NCI-H187 (cell line): Measurements from ENCODE around the gene GAS6.
"Not testable (repeated sequence)": the region's sequence is repeated elsewhere in the genome, so short reads cannot be mapped to it uniquely, and the experiment has no call there.

Source experiments
- DNase-seq, 2 experiments: peaks; one replicate each; lab custom pipeline; 2025; lab: John Stamatoyannopoulos, UW

GAS6 gene

GRCh38 chr13:113863524-113864272 is at the start of gene GAS6:
TSS of gene GAS6 (minus strand) at chr13:113864076. CDS start at chr13:113863920, 156 bp downstream.
- DNase-seq = no peak

GRCh38 chr13:113913408-113913807 is 49.5 kb upstream of the GAS6 start:
- not testable (repeated sequence) for DNase-seq

- DNase-seq = no peak
These were observed 48.7 kb upstream of the GAS6 start for GRCh38 chr13:113912596-113912995.

GRCh38 chr13:113907635-113908617 is 44.0 kb upstream of the GAS6 start:
- peak; percentile 84 to 91 for DNase-seq

- DNase-seq = no peak
These were observed 42.7 kb upstream of the GAS6 start for GRCh38 chr13:113906571-113906970.

GRCh38 chr13:113905942-113906341 is 42.1 kb upstream of the GAS6 start:
- DNase-seq = no peak

- no peak for DNase-seq
These were observed 41.1 kb upstream of the GAS6 start for GRCh38 chr13:113905018-113905417.

- no peak for DNase-seq
These were observed 40.5 kb upstream of the GAS6 start for GRCh38 chr13:113904411-113904810.

- DNase-seq = no peak
These were observed 40.0 kb upstream of the GAS6 start for GRCh38 chr13:113903912-113904311.

- DNase-seq = no peak
These were observed 39.3 kb upstream of the GAS6 start for GRCh38 chr13:113902986-113903775.

GRCh38 chr13:113902481-113902880 is 38.6 kb upstream of the GAS6 start:
- no peak for DNase-seq

- no peak for DNase-seq
These were observed 37.8 kb upstream of the GAS6 start for GRCh38 chr13:113901642-113902041.

- DNase-seq = no peak
These were observed 37.4 kb upstream of the GAS6 start for GRCh38 chr13:113901231-113901630.

GRCh38 chr13:113900646-113901045 is 36.8 kb upstream of the GAS6 start:
- DNase-seq = no peak

- no peak for DNase-seq
These were observed 34.5 kb upstream of the GAS6 start for GRCh38 chr13:113898391-113898790.

- no peak for DNase-seq
These were observed 34.1 kb upstream of the GAS6 start for GRCh38 chr13:113897966-113898365.

GRCh38 chr13:113897161-113897560 is 33.3 kb upstream of the GAS6 start:
- no peak for DNase-seq

- no peak for DNase-seq
These were observed 31.6 kb upstream of the GAS6 start for GRCh38 chr13:113895436-113895835.

- DNase-seq = no peak
These were observed 27.1 kb upstream of the GAS6 start for GRCh38 chr13:113890774-113891480.

- no peak for DNase-seq
These were observed 25.6 kb upstream of the GAS6 start for GRCh38 chr13:113889467-113889866.

- no peak for DNase-seq
These were observed 24.9 kb upstream of the GAS6 start for GRCh38 chr13:113888701-113889330.
